A172 (cell line): ENCODE results near the gene KRT25. TPM values are rescaled to one million over a fixed set of nuclear protein-coding genes. Genes with fewer than 3 reads are reported as not detected.
"Not testable (repeated sequence)": the region's sequence is repeated elsewhere in the genome, so short reads cannot be mapped to it uniquely, and the experiment has no call there.

Experiments
- DNase-seq: peaks from one replicate; pipeline ENCODE4 v3.0.0-alpha.2; 2015; ENCODE audit warnings: low spot score
- total RNA-seq: library from RNA; depleted of rRNA; stranded (reverse); fragments of >200 nt; shearing (Covaris generic); gene quantifications from 2 replicates; pipeline ENCODE4 v1.2.3, GENCODE V29; 2014

Gene KRT25
- total RNA-seq, 1 experiment from 2014 or later: not detected

DNA sequence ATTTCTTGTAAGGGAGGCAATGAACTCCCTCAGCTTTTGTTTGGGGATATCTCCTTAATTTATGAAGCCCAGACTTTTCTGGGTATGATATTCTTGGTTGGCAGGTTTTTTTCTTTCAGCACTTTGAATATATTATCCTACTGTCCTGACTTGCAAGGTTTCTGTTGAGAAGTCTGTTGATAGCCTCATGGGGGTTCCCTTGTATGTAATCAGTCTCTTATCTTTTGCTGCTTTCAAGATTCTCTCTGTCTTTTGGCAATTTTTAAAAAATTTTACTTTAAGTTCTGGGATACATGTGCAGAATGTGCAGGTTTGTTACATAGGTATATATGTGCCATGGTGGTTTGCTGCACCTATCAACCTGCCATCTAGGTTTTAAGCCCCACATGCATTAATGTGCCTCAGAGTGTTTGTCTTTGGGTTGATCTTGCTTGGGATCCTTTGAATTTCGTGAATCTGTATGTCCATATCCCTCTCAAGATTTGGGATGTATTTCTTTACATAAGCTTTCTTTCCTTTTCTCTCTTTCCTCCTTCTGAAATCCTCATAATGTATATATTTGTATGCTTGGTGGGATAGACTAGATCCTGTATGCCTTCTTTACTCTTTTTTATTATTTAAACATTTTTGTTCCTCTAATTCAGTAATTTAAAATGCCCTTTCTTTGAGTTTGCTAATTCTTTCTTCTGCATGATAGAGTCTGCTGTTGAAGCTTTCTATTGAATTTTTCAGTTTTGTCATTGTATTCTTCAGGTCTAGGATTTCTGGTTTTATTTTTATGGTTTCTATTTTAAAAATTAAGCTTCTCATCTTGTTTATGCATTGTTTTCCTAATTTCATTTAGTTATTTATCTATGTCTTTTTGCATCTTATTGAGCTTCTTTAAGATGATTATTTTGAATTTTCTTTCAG, 5.2 kb upstream of the KRT25 start:
- DNase-seq: no peak

DNA sequence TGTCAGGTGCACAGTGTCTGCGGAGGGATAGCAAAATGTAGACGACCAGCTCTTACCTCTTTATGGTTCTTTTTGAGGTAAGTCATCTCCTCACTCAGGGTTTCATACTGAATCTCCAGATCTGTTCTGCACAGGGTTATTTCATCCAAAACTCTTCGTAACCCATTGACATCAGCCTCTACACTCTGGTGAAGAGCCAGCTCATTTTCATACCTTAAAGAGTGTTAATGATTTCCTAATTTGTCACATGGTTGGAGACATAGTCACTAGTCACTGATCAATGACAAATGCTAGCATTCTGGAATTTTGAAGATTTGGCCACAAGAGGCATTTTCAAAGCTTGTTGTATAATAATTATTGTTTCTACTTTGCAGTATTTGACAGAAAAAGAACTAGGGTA, 1.3 kb downstream of the KRT25 start:
- DNase-seq: no peak

DNA sequence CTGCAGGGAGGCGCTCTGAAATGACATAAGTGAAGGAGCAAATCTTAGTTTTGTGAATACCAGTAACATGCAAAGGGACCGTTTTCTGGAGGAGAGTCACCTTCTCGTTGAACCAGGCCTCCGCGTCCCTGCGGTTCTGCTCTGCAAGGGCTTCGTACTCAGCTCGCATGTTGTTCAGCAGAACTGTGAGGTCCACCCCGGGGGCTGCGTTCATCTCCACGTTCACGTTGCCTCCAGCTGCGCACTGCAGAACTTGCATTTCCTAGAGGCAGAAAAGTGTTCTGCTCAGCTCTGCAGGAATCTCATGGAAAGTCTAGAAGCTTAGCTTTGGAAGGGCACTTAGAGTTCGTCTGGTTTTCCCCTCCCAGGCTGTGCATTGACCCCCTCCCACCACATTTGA, 4.1 kb downstream of the KRT25 start:
- DNase-seq: no peak

- DNase-seq: no peak
Observed at GRCh38 chr17:40750391-40750790, 4.7 kb downstream of the KRT25 start.

- not testable (repeated sequence) for DNase-seq
Observed at GRCh38 chr17:40748666-40749065, 6.5 kb downstream of the KRT25 start.

- DNase-seq: no peak
Observed at GRCh38 chr17:40738553-40738952, 16.6 kb downstream of the KRT25 start.

GRCh38 chr17:40735016-40735415, 20.1 kb downstream of the KRT25 start:
- no peak for DNase-seq

GRCh38 chr17:40734018-40734417, 21.1 kb downstream of the KRT25 start:
- no peak for DNase-seq

DNA sequence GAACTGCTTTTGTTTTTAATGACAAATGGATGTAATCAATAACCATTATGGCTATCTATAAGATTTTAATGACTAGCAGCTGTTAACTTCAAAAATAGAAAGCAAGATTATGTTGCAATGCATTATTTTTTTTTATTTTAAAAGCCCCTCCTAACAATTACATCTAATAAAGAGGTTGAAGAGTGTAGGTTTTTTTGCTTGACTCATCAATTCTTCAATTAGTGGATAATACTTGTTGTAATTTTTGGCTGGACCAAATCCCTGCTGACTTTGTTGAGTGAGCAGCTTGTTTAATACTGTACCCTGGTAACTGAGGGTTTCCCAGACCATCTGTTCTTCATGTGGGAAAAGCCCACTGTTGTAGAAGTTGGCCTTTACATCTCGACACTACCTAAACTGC, 24.2 kb downstream of the KRT25 start:
- no peak for DNase-seq

DNA sequence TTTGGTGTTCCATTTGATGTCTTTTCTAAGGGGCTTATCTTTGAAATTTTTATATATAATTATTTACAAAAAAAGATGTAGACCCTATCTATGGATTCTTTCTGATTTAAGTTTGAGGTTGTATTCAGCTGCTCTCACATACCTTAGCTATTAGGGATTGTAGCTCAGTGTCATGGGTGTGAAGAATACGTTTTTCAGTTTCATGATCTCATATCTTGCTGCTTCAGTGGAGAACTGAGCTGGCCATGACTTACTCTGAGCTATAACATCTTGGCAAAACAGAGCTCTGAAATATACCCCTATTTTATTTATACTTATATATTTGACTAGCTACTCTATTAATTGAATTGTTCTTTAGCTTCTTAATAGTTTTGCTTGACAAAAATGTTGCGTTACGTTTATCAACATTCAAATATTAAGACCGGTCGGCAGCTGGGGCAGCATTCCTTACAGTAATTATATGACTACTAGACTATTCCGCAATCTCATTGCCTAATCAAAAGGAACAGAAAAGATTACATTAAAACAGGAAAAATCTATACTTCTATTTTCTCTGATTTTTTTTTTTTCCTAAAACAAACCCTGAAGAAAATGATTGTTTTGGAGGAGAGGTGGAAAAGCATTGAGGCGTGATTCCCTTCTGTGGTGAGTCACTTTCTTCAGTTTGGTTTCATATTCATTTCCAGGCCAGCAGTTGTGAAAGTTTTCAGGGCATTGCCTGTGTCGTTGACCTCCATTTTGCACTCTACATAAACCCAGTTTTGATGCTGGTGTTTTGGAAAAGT, 27.5 kb downstream of the KRT25 start:
- DNase-seq: peak; percentile 10

DNA sequence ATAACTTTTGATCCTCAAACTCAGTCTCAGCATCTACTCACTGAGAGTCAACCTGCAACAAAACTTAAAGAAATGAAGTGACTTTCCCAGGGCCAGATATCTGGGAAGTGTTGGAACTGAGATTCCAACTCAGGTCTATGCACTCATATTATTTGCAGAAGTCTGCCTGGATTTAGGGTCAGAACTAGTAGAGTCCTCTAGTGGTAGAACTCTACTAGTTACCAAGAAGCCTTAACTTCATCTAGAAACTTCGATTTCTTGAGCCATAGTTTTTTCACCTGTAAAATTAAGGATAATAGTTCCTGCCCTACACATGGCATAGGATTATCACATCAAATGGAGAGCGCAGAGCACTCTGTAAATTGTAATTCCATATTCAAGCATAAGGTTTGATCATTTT, 28.2 kb downstream of the KRT25 start:
- DNase-seq: no peak

- DNase-seq: peak; percentile 20
Observed at GRCh38 chr17:40724656-40725055, 30.5 kb downstream of the KRT25 start.

- no peak for DNase-seq
Observed at GRCh38 chr17:40722241-40722640, 32.9 kb downstream of the KRT25 start.

- DNase-seq: no peak
Observed at GRCh38 chr17:40720899-40721298, 34.2 kb downstream of the KRT25 start.

- no peak for DNase-seq
Observed at GRCh38 chr17:40718930-40719329, 36.2 kb downstream of the KRT25 start.

DNA sequence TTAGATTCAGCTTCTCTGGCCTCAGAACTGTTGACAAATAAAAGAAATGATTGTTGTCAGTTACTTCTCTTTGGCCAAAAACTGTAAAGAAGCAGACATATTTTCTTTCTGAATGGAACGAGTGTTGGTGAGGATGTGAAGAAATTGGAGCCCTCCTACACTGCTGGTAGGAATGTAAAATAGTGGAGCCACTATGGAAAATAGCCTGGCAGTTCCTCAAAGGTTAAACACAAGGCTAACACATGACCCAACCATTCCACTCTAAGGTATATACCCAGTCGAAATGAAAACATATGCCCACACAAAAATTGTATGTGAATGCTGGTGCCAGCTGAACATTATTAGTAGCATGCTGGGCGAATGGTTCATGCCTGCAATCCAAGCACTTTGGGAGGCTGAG, 37.4 kb downstream of the KRT25 start:
- DNase-seq: no peak

GRCh38 chr17:40714473-40714872, 40.7 kb downstream of the KRT25 start:
- no peak for DNase-seq

- peak; percentile 11 for DNase-seq
Observed at GRCh38 chr17:40707745-40708144, 47.4 kb downstream of the KRT25 start.

GRCh38 chr17:40705584-40705983, 49.5 kb downstream of the KRT25 start:
- DNase-seq: no peak

GRCh38 chr17:40703652-40704051, 51.5 kb downstream of the KRT25 start, which contains the start of gene KRT24:
KRT24 (minus strand) TSS chr17:40703752; CDS start chr17:40703693, 59 bp downstream.
- DNase-seq: no peak

- DNase-seq: no peak
Observed at GRCh38 chr17:40702271-40702670, 52.9 kb downstream of the KRT25 start.

GRCh38 chr17:40699853-40700252, 55.3 kb downstream of the KRT25 start:
- no peak for DNase-seq

DNA sequence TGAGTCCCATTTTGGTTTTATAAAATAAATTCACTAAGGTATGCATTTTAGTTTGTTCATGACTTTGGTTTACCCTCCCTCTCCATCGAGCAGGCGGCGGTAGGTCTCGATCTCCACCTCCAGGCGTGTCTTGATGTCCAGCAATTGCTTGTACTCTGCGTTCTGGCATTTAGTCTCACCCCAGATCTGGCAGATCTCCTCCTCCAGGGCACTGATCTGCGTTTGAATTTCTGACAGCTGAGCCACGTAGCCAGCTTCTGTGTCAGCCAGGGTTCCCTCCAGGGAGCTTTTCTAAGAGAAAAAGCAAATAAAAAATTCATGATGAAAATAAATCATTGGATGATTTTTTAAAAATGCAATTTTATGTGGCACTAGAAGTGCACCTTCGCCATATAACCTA, 55.8 kb downstream of the KRT25 start:
- DNase-seq: no peak
